MCF 10A (cell line): ENCODE results near the gene CCNJL. TPM values are rescaled to one million over a fixed set of nuclear protein-coding genes. Genes with fewer than 3 reads are reported as not detected.

Source experiments
- BruUV-seq: library from RNA; stranded (reverse); fragments of 400-500 nt; replicated peaks from 2 replicates; lab custom pipeline; 2021; lab: Mats Ljungman, UMichigan
- CTCF ChIA-PET: fragments of 300-600 bp; sonication (Branson Sonifier 250); formaldehyde crosslinking; extraction: SDS; loops from one replicate; lab custom pipeline; 2021; ENCODE audit warnings: antibody characterized with exemption, inconsistent platforms; lab: Yijun Ruan, JAX
- POLR2A ChIA-PET: fragments of 300-600, 350-650 bp; sonication (Branson Sonifier 250); formaldehyde crosslinking; extraction: SDS; loops from one replicate; lab custom pipeline; 2020; ENCODE audit warnings: antibody characterized with exemption, inconsistent platforms; lab: Yijun Ruan, JAX
- DNase-seq: peaks from one replicate; pipeline ENCODE4 v3.0.0-alpha.2; 2018; ENCODE audit not compliant: unreplicated experiment
- H3K27ac Mint-ChIP-seq: one replicate; pipeline ENCODE4 v1.8.0; 2022; ENCODE audit warnings: mild to moderate bottlenecking, low read depth, mixed read lengths; ENCODE audit not compliant: unreplicated experiment
- H3K27me3 Mint-ChIP-seq: one replicate; pipeline ENCODE4 v1.8.0; 2022; ENCODE audit warnings: mixed read lengths; ENCODE audit not compliant: insufficient read depth, unreplicated experiment
- H3K36me3 Mint-ChIP-seq: one replicate; pipeline ENCODE4 v1.8.0; 2022; ENCODE audit warnings: mild to moderate bottlenecking, moderate library complexity, mixed read lengths; ENCODE audit not compliant: insufficient read depth, unreplicated experiment
- H3K4me1 Mint-ChIP-seq: one replicate; pipeline ENCODE4 v1.8.0; 2022; ENCODE audit warnings: mixed read lengths; ENCODE audit not compliant: insufficient read depth, unreplicated experiment
- H3K4me3 Mint-ChIP-seq: one replicate; pipeline ENCODE4 v1.8.0; 2022; ENCODE audit warnings: mild to moderate bottlenecking, moderate library complexity, mixed read lengths; ENCODE audit not compliant: unreplicated experiment
- H3K9me3 Mint-ChIP-seq: one replicate; pipeline ENCODE4 v1.8.0; 2022; ENCODE audit warnings: mixed read lengths; ENCODE audit not compliant: unreplicated experiment
- intact Hi-C: fragments of 100-400 bp; cut with micrococcal nuclease; formaldehyde crosslinking; loops from 2 replicates; pipeline ENCODE4 v1.14.1; 2022
- total RNA-seq: library from RNA; stranded (reverse); gene quantifications from 2 replicates; pipeline ENCODE4 v1.2.3, GENCODE V29; 2022
- TF ChIP-seq, protein P1 (sequence below): fragments of 200-600 bp; IDR thresholded peaks from one replicate; pipeline ENCODE4 v1.8.0; 2022; ENCODE audit warnings: antibody characterized with exemption, mild to moderate bottlenecking; ENCODE audit not compliant: unreplicated experiment

CCNJL gene
- total RNA-seq, 1 experiment from 2014 or later = 3.6 TPM

DNA sequence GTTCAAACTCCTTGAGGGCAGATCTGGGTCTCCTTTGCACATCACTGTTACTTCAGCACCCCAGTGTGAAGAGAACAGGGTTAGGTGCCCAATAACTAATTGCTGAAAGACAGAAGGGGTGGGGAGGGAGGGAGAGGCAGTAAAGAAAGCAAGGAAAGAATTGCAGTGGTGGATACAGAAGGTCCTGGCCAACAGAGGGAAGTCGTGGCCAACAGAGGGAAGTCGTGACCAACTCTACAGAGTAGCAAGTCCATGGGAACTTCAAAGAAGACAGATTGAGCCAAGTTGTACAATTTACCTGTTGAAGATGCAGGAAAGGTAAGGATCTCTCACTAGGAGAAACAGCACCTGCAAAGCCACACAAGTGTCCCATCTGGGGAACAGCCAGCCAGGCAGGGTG, 27.0 kb downstream of the CCNJL start:
- no peak overlapping the region for H3K27ac Mint-ChIP-seq
- no peaks in the 10 kb centered on the region for H3K9me3 Mint-ChIP-seq
- CTCF ChIA-PET = interaction anchor here (0.6 to 1.1 kb wide), 3 partner anchors 19 to 50 kb away, joined by 3 to 4 read pairs (median 3); no protein-coding TSS in a partner anchor
- POLR2A ChIA-PET = interaction anchor here (1.0 kb wide), 1 partner anchor 17 kb away, joined by 3 read pairs; no protein-coding TSS in a partner anchor
- TF ChIP-seq, protein P1, sequence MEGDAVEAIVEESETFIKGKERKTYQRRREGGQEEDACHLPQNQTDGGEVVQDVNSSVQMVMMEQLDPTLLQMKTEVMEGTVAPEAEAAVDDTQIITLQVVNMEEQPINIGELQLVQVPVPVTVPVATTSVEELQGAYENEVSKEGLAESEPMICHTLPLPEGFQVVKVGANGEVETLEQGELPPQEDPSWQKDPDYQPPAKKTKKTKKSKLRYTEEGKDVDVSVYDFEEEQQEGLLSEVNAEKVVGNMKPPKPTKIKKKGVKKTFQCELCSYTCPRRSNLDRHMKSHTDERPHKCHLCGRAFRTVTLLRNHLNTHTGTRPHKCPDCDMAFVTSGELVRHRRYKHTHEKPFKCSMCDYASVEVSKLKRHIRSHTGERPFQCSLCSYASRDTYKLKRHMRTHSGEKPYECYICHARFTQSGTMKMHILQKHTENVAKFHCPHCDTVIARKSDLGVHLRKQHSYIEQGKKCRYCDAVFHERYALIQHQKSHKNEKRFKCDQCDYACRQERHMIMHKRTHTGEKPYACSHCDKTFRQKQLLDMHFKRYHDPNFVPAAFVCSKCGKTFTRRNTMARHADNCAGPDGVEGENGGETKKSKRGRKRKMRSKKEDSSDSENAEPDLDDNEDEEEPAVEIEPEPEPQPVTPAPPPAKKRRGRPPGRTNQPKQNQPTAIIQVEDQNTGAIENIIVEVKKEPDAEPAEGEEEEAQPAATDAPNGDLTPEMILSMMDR = no peak
- BruUV-seq = no TSS peak
- no peak overlapping the region for H3K4me3 Mint-ChIP-seq
- H3K4me1 Mint-ChIP-seq = peaks cover 18% of the 10 kb centered on the region
- no peaks in the 10 kb centered on the region for H3K36me3 Mint-ChIP-seq
- H3K27me3 Mint-ChIP-seq = no peaks in the 10 kb centered on the region
- intact Hi-C loops = no loop called here
- no peak for DNase-seq

DNA sequence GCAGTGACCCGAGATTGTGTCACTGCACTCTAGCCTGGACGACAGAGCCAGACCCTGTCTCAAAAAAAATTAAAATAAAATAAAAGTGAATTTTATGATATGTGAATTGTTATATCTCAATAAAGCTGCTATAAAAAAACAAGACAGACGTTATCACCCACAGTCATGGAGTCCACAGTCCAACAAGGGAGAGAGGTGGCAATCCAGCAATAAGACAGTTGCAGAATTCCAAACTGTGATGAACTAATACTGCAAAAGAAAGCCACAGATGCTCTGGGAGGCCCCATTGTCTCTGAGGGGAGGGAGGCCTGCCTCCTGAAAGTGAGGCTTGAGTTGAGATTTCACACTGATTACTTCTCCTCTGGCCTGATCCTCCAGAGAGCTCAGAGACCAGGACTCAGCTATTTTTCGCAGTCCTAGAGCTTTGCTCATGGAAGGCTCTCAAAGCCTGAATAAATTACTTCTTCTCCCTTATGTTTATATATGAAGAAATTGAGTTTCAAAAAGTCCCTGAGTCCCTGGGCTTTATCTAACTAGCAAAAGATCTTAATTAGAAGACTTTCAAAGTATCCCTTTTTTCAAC, 28.0 kb downstream of the CCNJL start:
- ChIA-PET POLR2A (interaction anchor here (1.0 kb wide), 1 partner anchor 16 kb away, joined by 3 read pairs; no protein-coding TSS in a partner anchor), CTCF (interaction anchor here (0.6 to 1.1 kb wide), 2 partner anchors 22 to 99 kb away, joined by 3 read pairs; no protein-coding TSS in a partner anchor)
- Mint-ChIP-seq H3K4me1 (peaks cover 13% of the 10 kb centered on the region), H3K36me3 (no peaks in the 10 kb centered on the region), H3K9me3 (no peaks in the 10 kb centered on the region), H3K27ac (no peak overlapping the region), H3K27me3 (no peaks in the 10 kb centered on the region), H3K4me3 (no peak overlapping the region)
- no TSS peak for BruUV-seq
- TF ChIP-seq, protein P1 = no peak
- DNase-seq = no peak
- intact Hi-C loops = no loop called here

DNA sequence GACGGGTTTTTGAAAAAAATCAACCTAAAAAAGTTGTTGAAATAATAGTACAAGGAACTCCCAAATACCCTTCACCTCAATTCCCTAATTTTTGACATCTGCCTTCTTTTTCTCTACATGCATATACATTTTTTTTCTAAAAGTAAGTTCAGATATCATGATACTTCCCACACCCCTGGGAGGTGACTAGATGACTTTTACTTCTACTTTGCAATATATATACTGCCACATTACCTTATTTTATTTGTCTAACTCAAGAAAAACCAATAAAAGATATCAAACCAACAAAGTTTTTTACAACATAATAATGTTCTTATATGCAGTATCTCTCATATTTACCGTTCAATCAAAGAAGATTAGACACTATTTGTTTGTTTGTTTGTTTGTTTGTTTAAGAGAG, 31.1 kb downstream of the CCNJL start:
- Mint-ChIP-seq H3K4me3 (no peak overlapping the region), H3K36me3 (no peaks in the 10 kb centered on the region), H3K27ac (no peak overlapping the region), H3K9me3 (no peaks in the 10 kb centered on the region), H3K27me3 (no peaks in the 10 kb centered on the region), H3K4me1 (no peaks in the 10 kb centered on the region)
- intact Hi-C loops = no loop called here
- CTCF ChIA-PET = interaction anchor here (0.6 kb wide), 1 partner anchor 37 kb away, joined by 3 read pairs; no protein-coding TSS in a partner anchor
- no peak for DNase-seq
- BruUV-seq = no TSS peak
- TF ChIP-seq, protein P1 = no peak
- POLR2A ChIA-PET = no interaction called here

DNA sequence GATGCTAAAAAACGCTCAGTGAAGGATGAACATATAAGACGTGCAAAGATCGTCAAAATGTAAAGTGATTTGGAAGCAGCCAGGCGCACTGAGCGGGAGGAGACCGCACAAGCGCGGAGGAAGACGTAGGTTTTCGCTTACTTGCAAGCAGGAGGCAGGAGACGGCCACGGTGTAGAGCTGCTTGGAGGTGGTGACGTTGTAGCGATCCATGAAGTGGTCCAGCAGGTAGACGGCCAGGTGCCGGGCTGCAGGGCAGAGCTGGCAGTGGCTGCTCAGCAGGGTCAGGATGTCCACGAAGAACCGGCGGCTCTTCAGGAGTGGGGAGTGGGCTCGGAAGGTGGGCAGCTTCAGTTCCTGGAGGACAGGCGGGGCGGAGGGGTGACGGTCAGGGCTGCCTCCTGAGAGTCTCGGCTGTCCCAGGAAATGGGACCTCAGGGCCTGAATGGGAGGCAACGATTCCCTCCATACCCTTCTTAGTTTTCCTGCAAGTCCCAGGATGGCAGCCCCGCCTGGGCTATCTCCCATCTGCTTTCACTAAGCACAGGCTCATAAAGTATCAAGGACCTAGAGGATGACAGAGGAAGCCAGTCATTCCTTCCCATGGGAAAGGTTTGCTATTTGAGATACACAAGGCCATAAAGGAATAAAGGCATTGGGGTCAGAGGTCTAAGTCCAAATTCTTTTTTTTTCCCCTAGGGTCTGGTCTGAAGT, 31.8 kb downstream of the CCNJL start:
- no peak overlapping the region for H3K27ac Mint-ChIP-seq
- ChIA-PET POLR2A (no interaction called here), CTCF (no interaction called here)
- H3K4me1 Mint-ChIP-seq = no peaks in the 10 kb centered on the region
- H3K9me3 Mint-ChIP-seq = no peaks in the 10 kb centered on the region
- no peak overlapping the region for H3K4me3 Mint-ChIP-seq
- DNase-seq = no peak
- TF ChIP-seq, protein P1 = no peak
- BruUV-seq = no TSS peak
- intact Hi-C loops = no loop called here
- H3K36me3 Mint-ChIP-seq = no peaks in the 10 kb centered on the region
- H3K27me3 Mint-ChIP-seq = no peaks in the 10 kb centered on the region
